ENCODE data around the gene ALOX15. TPM values are rescaled to one million over a fixed set of nuclear protein-coding genes. Genes with fewer than 3 reads are reported as not detected.
"Not testable (repeated sequence)": the region's sequence is repeated elsewhere in the genome, so short reads cannot be mapped to it uniquely, and the experiment has no call there.

The ALOX15 gene
- total RNA-seq, 4 donors from 2014 or later = not detected

GRCh38 chr17:4631836-4632580 is 9.5 kb downstream of the ALOX15 start:
- H3K36me3 ChIP-seq = no peaks in the 10 kb centered on the region
- no peaks in the 10 kb centered on the region for H3K9me3 ChIP-seq
- no peak overlapping the region for H3K4me3 ChIP-seq
- intact Hi-C loops (cut with DNase I) = no loop called here
- no peak overlapping the region for H3K27ac ChIP-seq (replicated peaks in 1 of 4)
- TF ChIP-seq CTCF (IDR thresholded peaks at IDR 0.05) (no peak), EP300 (IDR thresholded peaks at IDR 0.05) (no peak), POLR2AphosphoS5 (IDR thresholded peaks at IDR 0.05) (no peak), POLR2A (IDR thresholded peaks at IDR 0.05; ENCODE audit: low read depth) (no peak)
- 69% methylated on average over 13 of the region's 21 CpGs for WGBS
- H3K4me1 ChIP-seq = peaks cover 0 to 7% (median 3%) of the 10 kb centered on the region in 4 donors
- H3K27me3 ChIP-seq = peaks cover 0 to 50% (median 8%) of the 10 kb centered on the region in 4 donors
- DNase-seq (ENCODE audit: extremely low spot score) = no peak

GRCh38 chr17:4631431-4631830 is 10.0 kb downstream of the ALOX15 start:
- Histone ChIP-seq H3K4me1 (peaks cover 0 to 7% (median 3%) of the 10 kb centered on the region in 4 donors), H3K9me3 (no peaks in the 10 kb centered on the region), H3K27me3 (peaks cover 0 to 44% (median 5%) of the 10 kb centered on the region in 4 donors), H3K36me3 (no peaks in the 10 kb centered on the region), H3K4me3 (no peak overlapping the region), H3K27ac (replicated peaks in 1 of 4) (no peak overlapping the region)
- no peak for TF ChIP-seq CTCF (IDR thresholded peaks at IDR 0.05)
- TF ChIP-seq POLR2AphosphoS5 (IDR thresholded peaks at IDR 0.05) = no peak
- intact Hi-C loops (cut with DNase I) = no loop called here
- DNase-seq (ENCODE audit: extremely low spot score) = no peak
- WGBS = 77% methylated on average over 8 of the region's 8 CpGs

- no peak overlapping the region for H3K4me3 ChIP-seq
- TF ChIP-seq POLR2A (IDR thresholded peaks at IDR 0.05; ENCODE audit: low read depth) (no peak), CTCF (IDR thresholded peaks at IDR 0.05) (no peak), POLR2AphosphoS5 (IDR thresholded peaks at IDR 0.05) (no peak), EP300 (IDR thresholded peaks at IDR 0.05) (no peak)
- H3K27ac ChIP-seq (replicated peaks in 1 of 4) = no peak overlapping the region
- intact Hi-C loops (cut with DNase I) = loop anchor here (10.0 kb wide), 1 partner anchor 212 kb away; no protein-coding TSS in a partner anchor
- WGBS = 68% methylated on average over 4 of the region's 4 CpGs
- no peaks in the 10 kb centered on the region for H3K36me3 ChIP-seq
- no peaks in the 10 kb centered on the region for H3K9me3 ChIP-seq
- peaks cover 0 to 5% (median 0%) of the 10 kb centered on the region in 4 donors for H3K27me3 ChIP-seq
- DNase-seq (ENCODE audit: extremely low spot score) = no peak
- H3K4me1 ChIP-seq = peaks cover 4 to 32% (median 18%) of the 10 kb centered on the region in 4 donors
These were observed 14.7 kb downstream of the ALOX15 start for GRCh38 chr17:4626734-4627256.

- TF ChIP-seq POLR2A (IDR thresholded peaks at IDR 0.05; ENCODE audit: low read depth) (no peak), CTCF (IDR thresholded peaks at IDR 0.05) (no peak), EP300 (IDR thresholded peaks at IDR 0.05) (no peak), POLR2AphosphoS5 (IDR thresholded peaks at IDR 0.05) (no peak)
- H3K36me3 ChIP-seq = no peaks in the 10 kb centered on the region
- H3K4me3 ChIP-seq = no peak overlapping the region
- intact Hi-C loops (cut with DNase I) = loop anchor here (1.0 to 10.0 kb wide), 2 partner anchors 58 to 210 kb away; no protein-coding TSS in a partner anchor
- H3K9me3 ChIP-seq = no peaks in the 10 kb centered on the region
- no peaks in the 10 kb centered on the region for H3K27me3 ChIP-seq
- DNase-seq (ENCODE audit: extremely low spot score) = no peak
- H3K4me1 ChIP-seq = peaks cover 4 to 32% (median 18%) of the 10 kb centered on the region in 4 donors
- 71% methylated on average over 12 of the region's 12 CpGs for WGBS
- H3K27ac ChIP-seq (replicated peaks in 1 of 4) = peak overlapping the region in 3 of 4 donors; percentile 16 to 50 (median 35)
These were observed 16.3 kb downstream of the ALOX15 start for GRCh38 chr17:4625181-4625617.

- WGBS = 54% methylated on average over 3 of the region's 3 CpGs
- H3K4me3 ChIP-seq = not testable (repeated sequence)
These were observed 17.0 kb downstream of the ALOX15 start for GRCh38 chr17:4624451-4624911.

More at GRCh38 chr17:4624451-4624911, 17.0 kb downstream of the ALOX15 start:
- not testable (repeated sequence) for H3K27me3 ChIP-seq; DNase-seq (ENCODE audit: extremely low spot score); H3K9me3 ChIP-seq; H3K36me3 ChIP-seq
- H3K27ac ChIP-seq (replicated peaks in 1 of 4) = peak overlapping the region in 2 of 4 donors; percentile 35 to 50
- intact Hi-C loops (cut with DNase I) = loop anchor here (5.0 to 10.0 kb wide), 2 partner anchors 37 to 210 kb away; no protein-coding TSS in a partner anchor
- peaks cover 4 to 32% (median 18%) of the 10 kb centered on the region in 4 donors for H3K4me1 ChIP-seq

Data from esophagus muscularis mucosa (tissue), 4 donors.